HL-60 (cell line): ENCODE data around the gene RICTOR.

Source experiments
- DNase-seq, 2 experiments: peaks; one replicate each; pipeline ENCODE4 v3.0.0-alpha.2; 2010 to 2020; ENCODE audit warnings: low read depth in 1 of 2, low spot score in 1 of 2
- H3K27ac ChIP-seq: fragments of 250-450 bp; sonication (Bioruptor Pico); replicated peaks from 2 replicates; pipeline ENCODE4 v1.5.1; 2020; ENCODE audit warnings: mild to moderate bottlenecking, moderate library complexity
- H3K27me3 ChIP-seq: fragments of 250-450 bp; sonication (Bioruptor Pico); 2 replicates; pipeline ENCODE4 v1.5.1; 2021; ENCODE audit warnings: mild to moderate bottlenecking, moderate library complexity; ENCODE audit not compliant: insufficient read depth, poor library complexity, severe bottlenecking
- H3K4me3 ChIP-seq: replicated peaks from 2 replicates; pipeline ENCODE4 v1.5.1; 2011; ENCODE audit warnings: mild to moderate bottlenecking, control low read depth, low read length; ENCODE audit not compliant: insufficient read depth
- CTCF ChIP-seq: IDR thresholded peaks from one replicate; pipeline ENCODE4 v1.5.1; 2011; ENCODE audit warnings: low read length, control low read depth, inconsistent platforms; ENCODE audit not compliant: insufficient read depth
- GABPA ChIP-seq: IDR thresholded peaks from 2 replicates; pipeline ENCODE4 v1.6.1; 2012; ENCODE audit warnings: low read depth
- POLR2AphosphoS5 ChIP-seq: IDR thresholded peaks from 2 replicates; pipeline ENCODE4 v1.6.1; 2012; ENCODE audit warnings: low read depth
- REST ChIP-seq: IDR thresholded peaks from 2 replicates; pipeline ENCODE4 v1.6.1; 2012; ENCODE audit warnings: low read depth; ENCODE audit not compliant: insufficient replicate concordance
- SPI1 ChIP-seq: IDR thresholded peaks from 2 replicates; pipeline ENCODE4 v1.6.1; 2012; ENCODE audit warnings: low read depth, mild to moderate bottlenecking, borderline replicate concordance

The RICTOR gene

GRCh38 chr5:38938973-38939372 lies 135.2 kb downstream of the RICTOR start:
- TF ChIP-seq POLR2AphosphoS5 (no peak), REST (no peak), GABPA (no peak), SPI1 (no peak)
- H3K4me3 ChIP-seq: no peak overlapping the region
- DNase-seq: no peak
- no peak overlapping the region for H3K27ac ChIP-seq
- no peaks in the 10 kb centered on the region for H3K27me3 ChIP-seq

- no peak for TF ChIP-seq REST
- no peaks in the 10 kb centered on the region for H3K27me3 ChIP-seq
- no peak overlapping the region for H3K27ac ChIP-seq
- no peak for DNase-seq
- no peak overlapping the region for H3K4me3 ChIP-seq
Observed at GRCh38 chr5:38938424-38938823, 135.8 kb downstream of the RICTOR start.

- H3K27ac ChIP-seq: no peak overlapping the region
- TF ChIP-seq POLR2AphosphoS5: no peak
- TF ChIP-seq CTCF: no peak
- TF ChIP-seq GABPA: no peak
- no peak for TF ChIP-seq REST
- no peak for TF ChIP-seq SPI1
- H3K27me3 ChIP-seq: no peaks in the 10 kb centered on the region
- DNase-seq: no peak
- H3K4me3 ChIP-seq: no peak overlapping the region
Observed at GRCh38 chr5:38936269-38936668, 137.9 kb downstream of the RICTOR start.

GRCh38 chr5:38935437-38935836 lies 138.8 kb downstream of the RICTOR start:
- Histone ChIP-seq H3K27me3 (no peaks in the 10 kb centered on the region), H3K4me3 (no peak overlapping the region), H3K27ac (no peak overlapping the region)
- TF ChIP-seq GABPA: no peak
- no peak for TF ChIP-seq SPI1
- TF ChIP-seq POLR2AphosphoS5: no peak
- TF ChIP-seq CTCF: no peak
- TF ChIP-seq REST: no peak
- no peak for DNase-seq
